Stimulated activated CD8-positive, alpha-beta memory T cell treated with anti-CD3 and anti-CD28 coated beads, Interleukin-12 subunit alpha, Interleukin-12 subunit beta, amount 100 ng/mL, for 4 hours (primary cell): ENCODE measurements around the gene MTSS2.
"Not testable (repeated sequence)": the region's sequence is repeated elsewhere in the genome, so short reads cannot be mapped to it uniquely, and the experiment has no call there.

Source experiments
- DNase-seq: peaks from one replicate; pipeline ENCODE4 v3.0.0-alpha.2; 2020; ENCODE audit warnings: low read depth

The MTSS2 gene

DNA sequence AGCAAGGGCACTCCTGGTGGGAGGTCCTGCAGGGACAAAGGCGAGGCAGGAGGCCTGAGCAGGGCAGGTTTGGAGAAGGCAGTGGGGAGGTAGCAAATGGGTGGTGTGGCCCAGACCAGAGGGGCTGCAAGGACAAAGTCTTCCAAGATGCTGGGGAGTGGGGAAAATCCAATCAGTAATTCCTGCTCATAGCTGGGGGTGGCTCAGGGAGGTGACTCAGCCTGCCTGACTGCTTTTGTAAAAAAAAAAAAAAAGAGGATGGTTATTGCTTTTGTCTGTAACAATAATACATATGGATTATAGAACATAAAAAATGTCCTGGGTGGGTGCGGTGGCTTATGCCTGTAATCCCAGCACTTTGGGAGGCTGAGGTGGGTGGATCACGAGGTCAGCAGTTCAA, 34.3 kb downstream of the MTSS2 start:
- no peak for DNase-seq

DNA sequence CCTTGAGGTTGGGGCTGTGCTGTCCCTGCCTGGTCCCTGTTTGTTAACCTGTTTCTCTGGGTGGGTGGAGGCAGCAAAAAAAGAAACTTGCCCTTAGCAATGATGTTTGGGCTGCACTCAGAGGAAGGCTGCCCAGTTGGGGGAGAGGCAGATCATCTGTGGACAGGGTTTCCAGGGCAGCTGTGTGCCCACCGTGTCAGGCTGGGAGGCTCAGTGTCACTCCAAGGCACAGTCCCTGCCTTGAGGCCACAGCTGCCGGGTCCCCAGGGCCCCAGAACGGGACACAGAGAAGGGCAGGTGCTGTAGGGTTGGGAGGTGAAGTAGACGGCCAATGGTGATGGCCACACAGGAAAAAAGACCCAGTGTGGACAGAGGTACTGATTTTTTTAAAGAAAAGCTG, 35.6 kb downstream of the MTSS2 start:
- DNase-seq: no peak

DNA sequence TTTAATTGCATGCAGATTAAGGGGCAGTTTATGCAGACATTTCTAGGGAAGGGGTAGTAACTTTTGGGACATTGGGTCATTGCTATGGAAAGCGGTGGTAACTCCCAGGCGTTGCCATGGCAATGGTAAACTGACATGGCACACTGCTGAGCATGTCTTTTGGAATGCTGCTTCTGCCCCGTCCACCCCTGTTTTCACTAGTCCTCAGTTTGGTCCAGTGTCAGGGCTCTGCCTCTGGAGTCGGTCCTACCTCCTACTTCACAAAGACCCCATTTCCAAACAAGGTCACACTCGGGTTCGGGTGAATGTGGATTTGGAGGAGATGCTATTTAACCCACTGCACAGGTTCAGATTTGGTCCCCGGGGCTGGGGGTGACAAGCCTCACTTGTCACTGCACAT, 36.6 kb downstream of the MTSS2 start:
- no peak for DNase-seq

DNA sequence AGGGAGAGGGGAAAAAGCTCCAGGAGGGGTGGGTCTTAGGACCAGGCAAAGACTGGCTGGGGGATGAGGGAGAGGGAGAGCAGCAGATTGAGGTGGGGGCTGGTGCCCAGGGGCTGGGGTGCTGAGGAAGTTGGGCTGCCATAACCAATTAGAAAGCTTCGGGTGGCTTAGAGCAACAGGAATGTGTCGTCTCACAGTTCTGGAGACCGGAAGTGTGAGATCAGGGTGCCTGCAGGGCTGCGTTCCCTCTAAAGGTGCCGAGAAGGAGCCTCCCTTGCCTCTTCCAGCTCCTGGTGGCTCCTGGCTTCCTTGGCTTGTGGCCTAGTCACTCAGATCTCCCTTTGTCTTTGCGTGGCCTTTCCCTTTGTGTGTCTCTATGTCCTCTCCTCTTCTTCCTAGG, 37.2 kb downstream of the MTSS2 start:
- DNase-seq: no peak

DNA sequence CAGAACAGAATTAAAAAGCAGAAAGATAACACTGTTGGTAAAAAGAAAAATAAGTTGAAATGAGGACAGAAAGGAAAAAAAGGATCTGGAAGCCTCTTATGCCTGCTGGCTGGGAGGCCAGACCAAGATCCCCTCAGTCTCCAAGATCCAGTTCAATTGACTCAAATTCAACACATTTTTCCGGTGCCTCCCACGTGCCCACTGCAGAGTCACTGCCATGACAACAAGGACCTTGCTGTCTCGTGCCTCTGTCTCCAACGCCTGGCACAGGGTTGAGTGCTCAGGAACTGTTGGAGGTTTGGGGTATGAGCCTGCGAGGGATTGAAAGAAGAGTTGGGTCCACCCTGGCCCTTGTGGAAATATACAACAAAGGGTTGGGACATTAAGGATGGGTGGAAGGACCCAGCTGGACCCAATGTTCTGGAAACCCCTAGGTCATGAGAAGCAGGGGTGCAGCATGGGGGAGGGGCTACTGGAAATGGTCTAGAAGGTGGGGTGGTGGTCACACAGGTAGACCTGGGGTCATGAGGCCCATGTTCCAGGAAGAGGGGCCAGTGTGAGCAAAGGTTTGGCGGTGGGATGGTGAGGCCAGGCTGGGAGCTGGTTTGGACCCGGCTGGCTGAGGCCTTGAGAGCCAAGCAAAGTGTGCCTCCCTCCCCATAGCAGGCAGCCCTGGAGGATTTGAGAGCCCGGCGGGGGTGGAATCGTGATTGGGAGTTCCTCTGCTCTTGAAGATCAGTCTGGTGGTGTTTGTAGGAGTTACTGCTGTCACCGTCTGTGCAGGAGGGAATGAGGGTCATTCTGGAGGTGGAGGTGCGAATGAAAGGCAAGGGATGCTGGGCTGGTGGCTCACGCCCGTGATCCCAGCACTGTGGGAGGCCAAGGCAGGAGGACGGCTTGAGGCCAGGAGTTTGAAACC, 38.2 kb downstream of the MTSS2 start:
- no peak for DNase-seq

DNA sequence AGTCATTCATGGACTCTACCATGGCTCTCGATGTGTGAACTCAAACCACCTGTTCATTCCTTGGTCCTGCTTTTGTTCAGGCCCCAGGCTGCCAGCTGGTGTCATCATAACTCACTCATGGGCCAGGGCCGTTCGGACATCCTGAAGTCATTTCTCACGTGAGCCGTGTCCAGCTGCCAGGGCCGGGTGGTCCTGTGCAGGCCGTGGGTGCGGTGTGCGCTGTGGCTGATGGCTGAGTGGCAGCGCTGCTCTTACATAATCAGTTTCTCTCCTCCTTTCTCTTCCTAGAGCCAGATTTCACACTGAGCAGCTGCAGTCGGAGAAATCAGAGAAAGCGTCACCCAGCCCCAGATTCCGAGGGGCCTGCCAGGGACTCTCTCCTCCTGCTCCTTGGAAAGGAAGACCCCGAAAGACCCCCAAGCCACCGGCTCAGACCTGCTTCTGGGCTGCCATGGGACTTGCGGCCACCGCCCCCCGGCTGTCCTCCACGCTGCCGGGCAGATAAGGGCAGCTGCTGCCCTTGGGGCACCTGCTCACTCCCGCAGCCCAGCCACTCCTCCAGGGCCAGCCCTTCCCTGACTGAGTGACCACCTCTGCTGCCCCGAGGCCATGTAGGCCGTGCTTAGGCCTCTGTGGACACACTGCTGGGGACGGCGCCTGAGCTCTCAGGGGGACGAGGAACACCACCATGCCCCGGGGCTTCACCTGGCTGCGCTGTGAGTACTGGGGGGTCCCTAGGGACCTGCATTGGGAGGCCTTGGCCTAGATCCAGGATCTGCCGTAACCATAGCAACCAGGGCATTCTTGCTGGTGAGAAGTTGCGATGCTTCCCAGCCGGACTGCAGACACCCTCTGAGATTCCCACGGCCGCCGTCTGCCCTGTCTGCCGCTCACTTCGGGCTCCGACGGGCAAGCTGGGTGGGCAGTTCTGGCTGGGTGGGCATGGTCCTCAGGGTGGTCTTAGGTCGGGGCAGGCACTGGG, 39.3 kb downstream of the MTSS2 start, which contains the start of gene IL34:
TSS of gene IL34 (plus strand) at position 300 of the 982 bp plus-strand sequence. CDS start at position 689, 389 bp downstream.
- DNase-seq: no peak

DNA sequence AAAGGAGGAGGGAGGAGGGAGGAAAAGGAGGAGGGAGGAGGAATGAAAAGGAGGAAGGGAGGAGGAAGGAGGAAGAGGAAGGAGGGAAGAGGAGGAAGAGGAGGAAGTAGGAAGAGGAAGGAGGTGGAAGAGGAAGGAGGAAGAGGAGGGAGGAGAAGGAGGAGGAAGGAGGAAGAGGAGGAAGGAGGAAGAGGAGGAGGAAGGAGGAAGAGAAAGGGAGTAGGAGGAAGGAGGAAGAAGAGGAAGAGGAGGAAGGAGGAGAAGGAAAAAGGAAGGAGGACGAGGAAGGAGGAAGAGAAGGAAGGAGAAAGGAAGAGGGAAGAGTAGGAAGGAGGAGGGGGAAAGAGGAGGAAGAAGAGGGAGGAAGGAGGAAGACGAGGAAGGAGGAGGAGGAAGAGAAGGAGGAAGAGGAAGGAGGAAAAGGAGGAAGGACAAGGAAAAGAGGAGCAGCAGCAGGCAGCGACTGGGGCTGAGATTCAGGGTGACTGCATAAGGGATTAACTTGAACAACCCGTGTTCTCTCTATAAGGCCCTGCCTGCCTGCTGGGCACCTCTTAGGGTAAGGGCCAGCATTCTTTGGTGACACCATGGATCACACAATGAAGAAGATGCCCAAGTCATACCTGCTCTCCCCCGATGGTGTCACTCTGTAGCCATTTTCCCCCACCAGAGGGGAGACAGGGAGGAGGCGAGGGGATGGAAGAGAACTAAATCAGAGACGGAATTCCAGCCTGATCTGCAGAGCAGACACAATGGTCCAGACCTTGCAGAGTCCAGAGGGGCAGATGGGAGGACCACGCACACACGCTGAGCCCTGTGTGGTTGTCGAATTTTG, 40.9 kb downstream of the MTSS2 start:
- no peak for DNase-seq

DNA sequence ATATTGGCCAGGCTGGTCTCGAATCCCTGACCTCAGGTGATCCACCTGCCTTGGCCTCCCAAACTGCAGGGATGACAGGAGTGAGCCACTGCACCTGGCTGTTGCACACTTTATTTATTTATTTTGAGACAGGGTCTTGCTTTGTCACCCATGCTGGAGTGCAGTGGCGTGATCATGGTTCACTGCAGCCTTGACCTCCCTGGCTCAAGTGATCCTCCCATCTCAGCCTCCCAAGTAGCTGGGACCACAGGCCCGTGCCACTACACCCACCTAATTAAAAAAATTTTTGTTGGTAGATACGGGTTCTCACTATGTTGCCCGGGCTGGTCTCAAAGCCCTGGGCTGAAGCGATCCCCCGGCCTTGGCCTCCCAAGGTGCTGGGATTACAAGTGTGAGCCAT, 42.6 kb downstream of the MTSS2 start:
- DNase-seq: not testable (repeated sequence)

DNA sequence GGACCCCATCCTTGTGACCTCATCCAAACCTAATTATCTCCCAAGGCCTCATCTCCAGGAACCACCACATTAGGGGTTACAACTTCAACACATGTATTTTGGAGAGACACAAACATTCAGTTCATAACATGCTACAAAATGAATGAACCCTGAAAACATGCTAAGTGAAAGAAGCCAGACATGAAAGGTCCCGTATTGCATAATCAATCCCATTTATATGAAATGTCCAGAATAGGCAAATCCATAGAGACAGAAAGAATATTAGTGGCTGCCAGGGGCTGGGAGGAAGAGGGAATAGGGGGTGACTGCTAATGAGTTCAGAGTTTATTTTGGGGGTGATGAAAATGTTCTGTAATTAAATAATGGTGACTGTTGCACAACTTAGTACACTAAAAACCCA, 43.2 kb downstream of the MTSS2 start:
- no peak for DNase-seq

DNA sequence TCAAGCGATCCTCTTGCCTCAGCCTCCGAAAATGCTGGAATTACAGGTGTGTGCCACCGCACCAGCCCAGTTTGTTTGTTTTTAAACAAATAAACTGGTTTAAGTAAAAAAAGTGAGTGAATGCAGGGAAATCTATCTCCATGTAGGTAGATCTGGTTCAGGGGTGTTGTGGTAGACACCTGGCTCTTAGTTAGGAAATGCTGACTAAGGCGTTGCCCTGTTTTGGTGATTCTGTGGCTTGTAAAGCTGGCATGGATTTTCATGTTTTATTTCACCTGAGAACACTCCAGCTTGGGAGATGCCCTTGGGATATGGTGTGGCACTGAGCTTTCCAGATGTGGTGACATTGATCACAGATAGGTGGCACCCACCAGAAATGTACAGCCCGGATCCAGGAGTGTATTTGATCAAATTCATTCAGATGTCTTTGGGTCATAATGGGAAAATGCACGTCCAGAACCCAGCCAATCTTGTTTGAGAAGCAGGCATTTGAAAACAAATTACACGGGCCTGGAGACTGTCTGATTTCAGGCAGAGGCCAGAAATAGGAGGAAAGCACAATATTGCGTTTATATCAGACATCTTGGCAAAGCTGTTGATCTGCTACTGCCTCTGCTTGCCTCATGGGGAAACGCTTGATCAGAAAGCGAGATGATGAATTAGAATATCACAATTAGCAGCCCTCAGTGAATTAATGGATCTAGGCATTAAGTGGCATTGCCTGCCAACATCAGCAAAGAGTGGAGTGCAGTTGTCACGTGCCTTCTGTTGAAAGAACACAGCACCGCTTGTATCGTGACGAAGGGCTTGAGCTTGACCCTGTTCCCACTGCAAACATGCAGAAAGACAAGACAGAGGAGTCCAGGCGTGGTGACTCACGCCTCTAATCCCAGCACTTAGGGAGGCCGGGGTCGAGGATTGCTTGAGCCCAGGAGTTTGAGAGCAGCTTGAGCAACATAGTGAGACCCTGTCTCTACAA, 46.8 kb downstream of the MTSS2 start:
- no peak for DNase-seq
